Measurements from ENCODE around the gene FN1. TPM values are rescaled to one million over a fixed set of nuclear protein-coding genes. Genes with fewer than 3 reads are reported as not detected.

The FN1 gene
- polyA plus RNA-seq, 1 donor (not counting 4 experiments of a cell fraction or from before 2014, with no cell fraction given): 1,649 TPM

DNA sequence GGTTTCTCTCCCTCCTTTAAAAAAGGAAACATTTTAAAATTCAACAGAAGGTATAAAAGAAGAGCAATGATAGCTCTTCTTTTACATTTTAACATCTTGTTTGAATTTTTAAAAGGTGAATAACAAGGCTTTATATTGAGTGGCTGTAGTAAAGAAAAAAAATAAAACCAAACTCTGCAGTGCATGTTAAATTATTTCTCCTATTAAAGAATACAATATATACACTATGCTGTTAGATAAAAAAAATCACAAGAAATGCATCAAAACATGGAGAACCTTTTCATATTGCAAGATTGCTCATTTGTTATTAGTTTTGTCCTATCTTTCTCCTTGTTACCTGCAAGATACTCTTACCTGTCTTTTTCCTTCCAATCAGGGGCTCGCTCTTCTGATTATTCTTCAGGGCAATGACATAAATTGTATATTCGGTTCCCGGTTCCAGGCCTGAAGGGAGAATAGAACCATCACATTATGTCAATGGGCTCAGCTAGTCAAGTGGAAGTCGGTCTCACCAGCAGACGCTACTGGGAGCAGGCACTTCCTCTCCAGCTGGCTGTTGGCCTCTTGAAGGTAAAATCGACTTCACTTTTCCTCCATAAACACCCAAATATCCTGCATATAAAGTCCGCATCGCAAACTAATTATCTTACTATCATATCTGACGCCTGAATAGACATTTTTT, 62.8 kb downstream of the FN1 start:
- no peaks in the 10 kb centered on the region for H3K79me2 ChIP-seq (ENCODE audit: control insufficient read depth, insufficient read depth, low read length)
- no peak for DNase-seq (ENCODE audit: low read depth, low spot score)
- no peaks in the 10 kb centered on the region for H3K9me1 ChIP-seq (ENCODE audit: control insufficient read depth, extremely low read depth, insufficient read depth, low read length)
- no peaks in the 10 kb centered on the region for H3K4me1 ChIP-seq (ENCODE audit: control insufficient read depth, extremely low read depth, insufficient read depth, low read length)
- H3K9me3 ChIP-seq (ENCODE audit: control insufficient read depth, low read depth, low read length): no peaks in the 10 kb centered on the region
- H3K9ac ChIP-seq (ENCODE audit: control insufficient read depth, extremely low read depth, insufficient read depth, low read length): no peak overlapping the region
- no peaks in the 10 kb centered on the region for H3K27me3 ChIP-seq (ENCODE audit: control insufficient read depth, extremely low read depth, insufficient read depth, low read length)
- no peak overlapping the region for H3K4me3 ChIP-seq (ENCODE audit: control insufficient read depth in 2 of 3, extremely low read depth in 1 of 3, insufficient read depth in 2 of 3, low read depth in 1 of 3, low read length in 3 of 3)
- TF ChIP-seq EZH2 (IDR thresholded peaks at IDR 0.05; ENCODE audit: low read length): no peak
- TF ChIP-seq, protein P1, sequence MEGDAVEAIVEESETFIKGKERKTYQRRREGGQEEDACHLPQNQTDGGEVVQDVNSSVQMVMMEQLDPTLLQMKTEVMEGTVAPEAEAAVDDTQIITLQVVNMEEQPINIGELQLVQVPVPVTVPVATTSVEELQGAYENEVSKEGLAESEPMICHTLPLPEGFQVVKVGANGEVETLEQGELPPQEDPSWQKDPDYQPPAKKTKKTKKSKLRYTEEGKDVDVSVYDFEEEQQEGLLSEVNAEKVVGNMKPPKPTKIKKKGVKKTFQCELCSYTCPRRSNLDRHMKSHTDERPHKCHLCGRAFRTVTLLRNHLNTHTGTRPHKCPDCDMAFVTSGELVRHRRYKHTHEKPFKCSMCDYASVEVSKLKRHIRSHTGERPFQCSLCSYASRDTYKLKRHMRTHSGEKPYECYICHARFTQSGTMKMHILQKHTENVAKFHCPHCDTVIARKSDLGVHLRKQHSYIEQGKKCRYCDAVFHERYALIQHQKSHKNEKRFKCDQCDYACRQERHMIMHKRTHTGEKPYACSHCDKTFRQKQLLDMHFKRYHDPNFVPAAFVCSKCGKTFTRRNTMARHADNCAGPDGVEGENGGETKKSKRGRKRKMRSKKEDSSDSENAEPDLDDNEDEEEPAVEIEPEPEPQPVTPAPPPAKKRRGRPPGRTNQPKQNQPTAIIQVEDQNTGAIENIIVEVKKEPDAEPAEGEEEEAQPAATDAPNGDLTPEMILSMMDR (optimal IDR thresholded peaks at IDR 0.05 in 1 of 3, IDR thresholded peaks at IDR 0.05 in 1 of 3, conservative IDR thresholded peaks at IDR 0.05 in 1 of 3; ENCODE audit: extremely low read depth in 1 of 3, insufficient read depth in 2 of 3, low read length in 3 of 3): no peak
- peaks cover 22 to 53% of the 10 kb centered on the region in 2 experiments for H3K36me3 ChIP-seq (ENCODE audit: control insufficient read depth in 2 of 2, extremely low read depth in 1 of 2, insufficient read depth in 2 of 2, low read length in 2 of 2)
- H3K4me2 ChIP-seq (ENCODE audit: control insufficient read depth, extremely low read depth, insufficient read depth, low read depth, low read length): no peak overlapping the region
- dilution Hi-C loops (cut with MboI; ENCODE audit: extremely low pct_ligation_motif_present, low sequenced_read_pairs): no loop called here
- no peaks in the 10 kb centered on the region for H4K20me1 ChIP-seq (ENCODE audit: control insufficient read depth, extremely low read depth, insufficient read depth, low read length)
- FAIRE-seq: no peak
- H2AFZ ChIP-seq (ENCODE audit: control insufficient read depth, low read length): no peak overlapping the region
- no peak overlapping the region for H3K27ac ChIP-seq (ENCODE audit: control insufficient read depth, insufficient read depth, low read length)

DNA sequence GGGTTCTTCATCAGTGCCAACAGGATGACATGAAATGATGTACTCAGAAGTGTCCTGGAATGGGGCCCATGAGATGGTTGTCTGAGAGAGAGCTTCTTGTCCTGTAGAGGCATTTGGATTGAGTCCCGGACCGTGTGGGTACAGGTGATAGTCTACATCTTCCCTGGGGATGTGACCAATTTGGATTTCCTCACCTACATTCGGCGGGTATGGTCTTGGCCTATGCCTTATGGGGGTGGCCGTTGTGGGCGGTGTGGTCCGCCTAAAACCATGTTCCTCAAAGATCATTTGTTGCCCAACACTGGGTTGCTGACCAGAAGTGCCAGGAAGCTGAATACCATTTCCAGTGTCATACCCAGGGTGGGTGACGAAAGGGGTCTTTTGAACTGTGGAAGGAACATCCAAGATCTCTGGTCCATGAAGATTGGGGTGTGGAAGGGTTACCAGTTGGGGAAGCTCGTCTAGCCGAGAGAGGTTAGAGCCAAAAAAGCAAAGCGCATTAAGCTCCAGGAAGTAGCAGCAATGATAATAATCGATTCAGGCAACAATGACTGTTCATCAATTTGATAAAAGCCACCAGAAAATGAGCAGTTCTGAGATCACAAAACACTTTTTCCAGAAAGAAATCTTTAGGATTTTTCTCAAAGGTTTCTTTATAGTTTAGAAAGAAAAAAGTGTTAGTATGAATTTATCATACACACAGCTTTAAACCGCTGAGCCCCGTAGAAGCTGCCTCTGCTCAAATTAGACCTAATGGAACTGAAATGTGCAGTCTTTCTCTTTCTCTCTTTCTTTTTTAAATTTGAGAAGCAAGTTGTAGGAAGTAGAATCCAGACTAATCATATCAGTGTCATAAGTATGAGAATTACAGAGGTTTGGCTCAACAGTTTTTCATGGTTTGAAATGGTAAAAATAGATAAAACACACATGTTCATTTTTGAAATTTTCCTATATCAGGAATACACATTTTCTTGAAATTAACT, 63.7 kb downstream of the FN1 start:
- DNase-seq (ENCODE audit: low read depth, low spot score) (no peak), FAIRE-seq (no peak)
- H3K9me3 ChIP-seq (ENCODE audit: control insufficient read depth, low read depth, low read length): no peaks in the 10 kb centered on the region
- no peaks in the 10 kb centered on the region for H3K9me1 ChIP-seq (ENCODE audit: control insufficient read depth, extremely low read depth, insufficient read depth, low read length)
- peaks cover 20 to 51% of the 10 kb centered on the region in 2 experiments for H3K36me3 ChIP-seq (ENCODE audit: control insufficient read depth in 2 of 2, extremely low read depth in 1 of 2, insufficient read depth in 2 of 2, low read length in 2 of 2)
- no peaks in the 10 kb centered on the region for H4K20me1 ChIP-seq (ENCODE audit: control insufficient read depth, extremely low read depth, insufficient read depth, low read length)
- no peaks in the 10 kb centered on the region for H3K4me1 ChIP-seq (ENCODE audit: control insufficient read depth, extremely low read depth, insufficient read depth, low read length)
- dilution Hi-C loops (cut with MboI; ENCODE audit: extremely low pct_ligation_motif_present, low sequenced_read_pairs): no loop called here
- H3K4me3 ChIP-seq (ENCODE audit: control insufficient read depth in 2 of 3, extremely low read depth in 1 of 3, insufficient read depth in 2 of 3, low read depth in 1 of 3, low read length in 3 of 3): no peak overlapping the region
- no peaks in the 10 kb centered on the region for H3K79me2 ChIP-seq (ENCODE audit: control insufficient read depth, insufficient read depth, low read length)
- TF ChIP-seq EZH2 (IDR thresholded peaks at IDR 0.05; ENCODE audit: low read length): no peak
- TF ChIP-seq, protein P1 (optimal IDR thresholded peaks at IDR 0.05 in 1 of 3, IDR thresholded peaks at IDR 0.05 in 1 of 3, conservative IDR thresholded peaks at IDR 0.05 in 1 of 3; ENCODE audit: extremely low read depth in 1 of 3, insufficient read depth in 2 of 3, low read length in 3 of 3): no peak
- no peak overlapping the region for H3K27ac ChIP-seq (ENCODE audit: control insufficient read depth, insufficient read depth, low read length)
- no peaks in the 10 kb centered on the region for H3K27me3 ChIP-seq (ENCODE audit: control insufficient read depth, extremely low read depth, insufficient read depth, low read length)
- H2AFZ ChIP-seq (ENCODE audit: control insufficient read depth, low read length): no peak overlapping the region
- H3K4me2 ChIP-seq (ENCODE audit: control insufficient read depth, extremely low read depth, insufficient read depth, low read depth, low read length): no peak overlapping the region
- no peak overlapping the region for H3K9ac ChIP-seq (ENCODE audit: control insufficient read depth, extremely low read depth, insufficient read depth, low read length)
